K562 (cell line): Measurements from ENCODE around the gene PDCD6IP. TPM values are rescaled to one million over a fixed set of nuclear protein-coding genes. Genes with fewer than 3 reads are reported as not detected.
"Not testable (repeated sequence)": the region's sequence is repeated elsewhere in the genome, so short reads cannot be mapped to it uniquely, and the experiment has no call there.

Experiments
- ATAC-seq: fragments of 200-7000 bp; cut with Tn5 transposase; 3 replicates; pipeline ENCODE4 v1.9.1; 2020; ENCODE audit warnings: moderate library complexity
- BruUV-seq: library from RNA; stranded (reverse); fragments of 400-500 nt; replicated peaks from 2 replicates; lab custom pipeline; 2021; lab: Mats Ljungman, UMichigan
- CTCF ChIA-PET: fragments of 300-600 bp; formaldehyde crosslinking; extraction: SDS; loops from one replicate; lab custom pipeline; 2021; ENCODE audit warnings: low intra/inter-chr PET ratio; lab: Yijun Ruan, JAX
- POLR2A ChIA-PET: fragments of 300-600, 350-650 bp; sonication (Branson Sonifier 250); formaldehyde crosslinking; extraction: SDS; loops from one replicate; lab custom pipeline; 2021; ENCODE audit warnings: antibody characterized with exemption, inconsistent platforms; lab: Yijun Ruan, JAX
- DNase-seq, 4 experiments: peaks; one replicate each; pipeline versions ENCODE4 v3.0.0 to v3.0.0-alpha.2; 2011 to 2018; ENCODE audit warnings: low spot score in 3 of 4, mixed read lengths in 3 of 4; ENCODE audit errors: extremely low read depth in 1 of 4
- FAIRE-seq: peaks from 2 replicates; lab custom pipeline; 2011; peaks lifted over from hg19 to GRCh38; lab: Jason Lieb, UNC
- H2AFZ ChIP-seq: 2 replicates; pipeline ENCODE4 v1.6.0; 2011; ENCODE audit warnings: low read depth, low read length, control low read depth, inconsistent platforms
- H3K27ac ChIP-seq: fragments of 200-600 bp; 3 replicates; pipeline ENCODE4 v1.8.0; 2011; ENCODE audit warnings: low read depth, mild to moderate bottlenecking, control low read depth, inconsistent platforms, low read length, moderate library complexity, mixed read lengths; ENCODE audit errors: extremely low read depth
- H3K27me3 ChIP-seq, 2 experiments: fragments of 300-600 bp in 1 of 2; 2 replicates in 1 of 2; 3 replicates in 1 of 2; pipeline versions ENCODE4 v1.6.0 to v1.8.0; 2011; ENCODE audit warnings: inconsistent platforms in 2 of 2, low read length in 2 of 2, mild to moderate bottlenecking in 1 of 2, mixed read lengths in 1 of 2, moderate library complexity in 1 of 2; ENCODE audit not compliant: control insufficient read depth in 2 of 2, insufficient read depth in 2 of 2
- H3K36me3 ChIP-seq: fragments of 300-600 bp; 3 replicates; pipeline ENCODE4 v1.8.0; 2011; ENCODE audit warnings: mild to moderate bottlenecking, low read length, inconsistent platforms; ENCODE audit not compliant: control insufficient read depth, insufficient read depth
- H3K4me1 ChIP-seq, 2 experiments: fragments of 200-600 bp in 1 of 2; replicated peaks in 1 of 2; 2 replicates in 1 of 2; 3 replicates in 1 of 2; pipeline versions ENCODE4 v1.5.1 to v1.8.0; 2011; ENCODE audit warnings: inconsistent platforms in 2 of 2, low read length in 2 of 2, mild to moderate bottlenecking in 1 of 2, mixed read lengths in 1 of 2, moderate library complexity in 1 of 2; ENCODE audit not compliant: control insufficient read depth in 2 of 2, insufficient read depth in 2 of 2
- H3K4me2 ChIP-seq: 2 replicates; pipeline ENCODE4 v1.6.1; 2011; ENCODE audit warnings: low read length, control low read depth, inconsistent platforms, mixed read lengths; ENCODE audit not compliant: insufficient read depth
- H3K4me3 ChIP-seq: fragments of 200-600 bp; sonication (generic), shearing (Covaris generic); 2 replicates; pipeline ENCODE4 v1.5.1; 2016; ENCODE audit warnings: control low read depth, inconsistent platforms
- H3K79me2 ChIP-seq: fragments of 200-600 bp; 3 replicates; pipeline ENCODE4 v1.8.0; 2011; ENCODE audit warnings: low read length, inconsistent platforms; ENCODE audit not compliant: control insufficient read depth, insufficient read depth
- H3K9ac ChIP-seq, 2 experiments: 2 replicates each; pipeline versions ENCODE4 v1.6.0 to v1.6.1; 2011; ENCODE audit warnings: low read depth in 2 of 2, low read length in 2 of 2, control low read depth in 1 of 2, inconsistent platforms in 1 of 2, mild to moderate bottlenecking in 1 of 2, mixed read lengths in 1 of 2; ENCODE audit not compliant: insufficient read depth in 1 of 2
- H3K9me1 ChIP-seq: one replicate; pipeline ENCODE4 v1.6.0; 2011; ENCODE audit warnings: inconsistent platforms, mild to moderate bottlenecking, low read length, moderate library complexity; ENCODE audit not compliant: control insufficient read depth, insufficient read depth
- H3K9me3 ChIP-seq: replicated peaks from 2 replicates; pipeline ENCODE4 v1.5.1; 2011; ENCODE audit warnings: low read depth, low read length, inconsistent platforms; ENCODE audit not compliant: control insufficient read depth, insufficient read depth
- H4K20me1 ChIP-seq: replicated peaks from 2 replicates; pipeline ENCODE4 v1.6.1; 2011; ENCODE audit warnings: low read length, inconsistent platforms, mixed read lengths; ENCODE audit not compliant: control insufficient read depth, insufficient read depth
- CAMTA2 ChIP-seq: fragments of 250-450 bp; sonication (Bioruptor Pico); conservative IDR thresholded peaks from 2 replicates; pipeline ENCODE4 v1.5.1; 2022
- CBFB ChIP-seq: sonication (generic); formaldehyde crosslinking; IDR thresholded peaks from 2 replicates; pipeline ENCODE4 v1.4.0; 2020; ENCODE audit warnings: mild to moderate bottlenecking, missing genetic modification reagents
- ETV6 ChIP-seq, 3 experiments: fragments of 150-350 bp in 1 of 3; sonication (generic) in 1 of 3; formaldehyde crosslinking in 1 of 3; IDR thresholded peaks; 2 replicates each; pipeline versions ENCODE4 v1.6.1 to v1.8.0; 2014 to 2022; ENCODE audit warnings: borderline replicate concordance in 2 of 3, low read depth in 2 of 3, antibody characterized with exemption in 1 of 3, low read length in 1 of 3, mild to moderate bottlenecking in 1 of 3, missing genetic modification reagents in 1 of 3
- MTF1 ChIP-seq: fragments of 250-450 bp; sonication (Bioruptor Pico); IDR thresholded peaks from 2 replicates; pipeline ENCODE4 v1.9.0; 2021; ENCODE audit warnings: moderate library complexity, mild to moderate bottlenecking, inconsistent platforms, borderline replicate concordance
- NFRKB ChIP-seq: fragments of 450-650 bp; IDR thresholded peaks from 2 replicates; pipeline ENCODE4 v1.6.1; 2016; ENCODE audit warnings: low read depth
- SP2 ChIP-seq: IDR thresholded peaks from 2 replicates; pipeline ENCODE4 v1.6.1; 2011; ENCODE audit warnings: mild to moderate bottlenecking, low read depth, low read length, moderate library complexity; ENCODE audit not compliant: poor library complexity, severe bottlenecking; ENCODE audit errors: extremely low read depth
- ZNF133 ChIP-seq: fragments of 250-450 bp; sonication (Bioruptor Pico); IDR thresholded peaks from 2 replicates; pipeline ENCODE4 v1.4.0; 2020; ENCODE audit warnings: mild to moderate bottlenecking
- ZNF140 ChIP-seq: fragments of 250-450 bp; sonication (Bioruptor Pico); IDR thresholded peaks from 2 replicates; pipeline ENCODE4 v1.8.0; 2021; ENCODE audit warnings: moderate library complexity, mild to moderate bottlenecking, inconsistent platforms
- ZNF583 ChIP-seq: fragments of 250-450 bp; sonication (Bioruptor Pico); IDR thresholded peaks from 2 replicates; pipeline ENCODE4 v1.4.0; 2020
- ZNF717 ChIP-seq: fragments of 250-450 bp; sonication (Bioruptor Pico); IDR thresholded peaks from 2 replicates; pipeline ENCODE4 v1.5.0; 2021
- ZNF76 ChIP-seq: fragments of 250-450 bp; sonication (Bioruptor Pico); IDR thresholded peaks from 2 replicates; pipeline ENCODE4 v1.4.0; 2020; ENCODE audit warnings: mild to moderate bottlenecking, moderate library complexity, borderline replicate concordance
- ZNF785 ChIP-seq: fragments of 250-450 bp; sonication (Bioruptor Pico); IDR thresholded peaks from 2 replicates; pipeline ENCODE4 v1.4.0; 2020; ENCODE audit warnings: mild to moderate bottlenecking
- WGBS: fragments of 100-300 bp; shearing (Covaris generic); methylation state at CpG from one replicate; pipeline ENCODE4 v1.1.6; 2016; ENCODE audit warnings: low coverage, mixed read lengths; ENCODE audit not compliant: insufficient coverage; ENCODE audit errors: missing lambda C conversion rate; 5-methylcytosine and 5-hydroxymethylcytosine counted together
- in situ Hi-C: fragments of 300-500 bp; cut with MboI; formaldehyde crosslinking; loops from 4 replicates; pipeline ENCODE4 v1.15.0; 2018; ENCODE audit warnings: inconsistent platforms, mixed read lengths
- intact Hi-C: fragments of 100-400 bp; cut with micrococcal nuclease; formaldehyde crosslinking; loops from 2 replicates; pipeline ENCODE4 v1.14.2; 2022
- polyA plus RNA-seq, 8 experiments: library from polyadenylated mRNA; depleted of rRNA in 4 of 8; stranded (reverse) in 5 of 8; unstranded in 3 of 8; fragments of >200 nt; fragmentation: Nextera tagmentation in 2 of 8; fragmentation: Illumina TruSeq in 1 of 8; extraction: Ambion mirVana in 2 of 8; extraction: Trizol in 1 of 8; gene quantifications; 2 replicates each; pipeline versions ENCODE4 v1.2.1 to v1.2.3, GENCODE V29; 2011 to 2014; ENCODE audit warnings: inconsistent platforms in 1 of 8, missing spikeins in 1 of 8
- total RNA-seq, 7 experiments: library from RNA; depleted of rRNA in 6 of 7; stranded (reverse); fragments of >200 nt in 6 of 7; fragmentation: Illumina TruSeq in 2 of 7; extraction: Trizol in 2 of 7; gene quantifications; 2 replicates each; pipeline versions ENCODE4 v1.2.1 to v1.2.3, GENCODE V29; 2011 to 2021; ENCODE audit warnings: low replicate concordance in 1 of 7
- TF ChIP-seq, protein P1 (sequence below): fragments of 450-650 bp; formaldehyde crosslinking; IDR thresholded peaks from 2 replicates; pipeline ENCODE4 v1.4.0; 2022; ENCODE audit warnings: missing genetic modification characterization
- TF ChIP-seq, protein P2 (sequence below): fragments of 250-450 bp; sonication (Bioruptor Pico); IDR thresholded peaks from 2 replicates; pipeline ENCODE4 v1.5.0; 2020; ENCODE audit warnings: mild to moderate bottlenecking, borderline replicate concordance

PDCD6IP gene
- total and polyA plus RNA-seq, 9 of the 15 experiments (the other 6 are each of a cell fraction or from before 2014, with no cell fraction given): 40.2 to 302 (median 122) TPM

DNA sequence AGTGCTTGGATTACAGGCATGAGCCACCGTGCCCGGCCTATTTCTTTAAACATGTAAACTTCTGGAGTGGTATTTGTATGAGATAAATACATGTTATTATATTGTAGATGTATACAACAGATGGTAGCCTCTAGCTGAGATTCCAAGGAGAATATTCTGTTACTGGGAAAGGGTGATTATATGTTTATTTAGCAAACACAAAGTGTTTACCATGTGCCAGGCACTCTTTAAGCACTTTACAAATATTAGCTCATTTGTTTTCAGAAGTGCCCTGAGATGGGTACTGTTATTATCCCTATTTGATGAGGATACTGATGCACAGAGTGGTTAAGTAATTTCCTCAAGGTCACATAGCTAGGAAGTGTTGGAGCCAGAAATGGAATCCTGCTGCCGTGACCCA, 38.8 kb downstream of the PDCD6IP start:
- 100% methylated on average over 2 of the region's 3 CpGs for WGBS
- H4K20me1 ChIP-seq, H3K79me2 ChIP-seq, DNase-seq, H2AFZ ChIP-seq, H3K4me2 ChIP-seq, H3K9me3 ChIP-seq, FAIRE-seq, BruUV-seq, intact Hi-C loops, CTCF ChIA-PET, H3K4me1 ChIP-seq, H3K4me3 ChIP-seq, H3K27ac ChIP-seq, H3K27me3 ChIP-seq, in situ Hi-C loops, H3K9me1 ChIP-seq, ATAC-seq, H3K9ac ChIP-seq: not testable (repeated sequence)
- H3K36me3 ChIP-seq: peaks cover 51% of the 10 kb centered on the region
- POLR2A ChIA-PET: interaction anchor here (0.6 kb wide), 1 partner anchor 51 kb away, joined by 3 read pairs; no protein-coding TSS in a partner anchor

DNA sequence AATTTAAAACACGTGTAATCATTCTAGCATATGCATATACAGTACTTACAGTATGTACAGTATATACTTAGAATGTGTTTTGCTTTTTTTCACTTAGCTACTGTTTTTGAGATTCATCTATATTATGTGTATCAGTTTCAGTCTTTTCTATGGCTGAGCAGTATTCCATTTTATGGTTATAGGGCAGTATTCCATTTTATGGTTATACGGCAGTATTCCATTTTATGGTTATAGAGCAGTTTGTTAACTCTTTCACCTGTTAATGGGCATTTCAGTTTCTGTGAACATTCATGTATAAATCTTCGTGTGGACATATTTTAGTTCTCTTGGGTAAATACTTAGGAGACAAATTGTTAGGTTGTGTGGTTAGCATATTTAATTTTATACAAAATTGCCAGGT, 40.9 kb downstream of the PDCD6IP start:
- H3K4me1 ChIP-seq: no peaks in the 10 kb centered on the region
- BruUV-seq: no TSS peak
- H3K27ac ChIP-seq: no peak overlapping the region
- 71% methylated on average over 3 of the region's 3 CpGs for WGBS
- no peaks in the 10 kb centered on the region for H4K20me1 ChIP-seq
- ChIA-PET CTCF (no interaction called here), POLR2A (no interaction called here)
- no peaks in the 10 kb centered on the region for H3K27me3 ChIP-seq
- FAIRE-seq (no peak), DNase-seq (no peak), ATAC-seq (no peak)
- H3K4me3 ChIP-seq: no peak overlapping the region
- H2AFZ ChIP-seq: no peak overlapping the region
- H3K9ac ChIP-seq: no peak overlapping the region
- no peaks in the 10 kb centered on the region for H3K9me1 ChIP-seq
- H3K9me3 ChIP-seq: no peaks in the 10 kb centered on the region
- H3K36me3 ChIP-seq: peaks cover 63% of the 10 kb centered on the region
- intact Hi-C loops (no loop called here), in situ Hi-C loops (no loop called here)
- peaks cover under 1% of the 10 kb centered on the region; the same call in 1 of the 3 replicates for H3K79me2 ChIP-seq
- TF ChIP-seq ZNF133 (CRISPR knock-in tag) (no peak), ZNF140 (no peak), CAMTA2 (CRISPR knock-in tag) (no peak), ZNF583 (no peak), CBFB (CRISPR knock-in tag) (no peak), ETV6 (IDR thresholded peaks at IDR 0.05; ENCODE audit: borderline replicate concordance in 1 of 2, low read depth in 2 of 2, low read length in 1 of 2) (no peak), ETV6 (CRISPR knock-in tag; IDR thresholded peaks at IDR 0.05; ENCODE audit: borderline replicate concordance) (no peak), MTF1 (no peak), ZNF717 (CRISPR knock-in tag) (no peak), NFRKB (no peak), SP2 (no peak), ZNF76 (CRISPR knock-in tag) (no peak), ZNF785 (CRISPR knock-in tag) (no peak)
- TF ChIP-seq, protein P1, sequence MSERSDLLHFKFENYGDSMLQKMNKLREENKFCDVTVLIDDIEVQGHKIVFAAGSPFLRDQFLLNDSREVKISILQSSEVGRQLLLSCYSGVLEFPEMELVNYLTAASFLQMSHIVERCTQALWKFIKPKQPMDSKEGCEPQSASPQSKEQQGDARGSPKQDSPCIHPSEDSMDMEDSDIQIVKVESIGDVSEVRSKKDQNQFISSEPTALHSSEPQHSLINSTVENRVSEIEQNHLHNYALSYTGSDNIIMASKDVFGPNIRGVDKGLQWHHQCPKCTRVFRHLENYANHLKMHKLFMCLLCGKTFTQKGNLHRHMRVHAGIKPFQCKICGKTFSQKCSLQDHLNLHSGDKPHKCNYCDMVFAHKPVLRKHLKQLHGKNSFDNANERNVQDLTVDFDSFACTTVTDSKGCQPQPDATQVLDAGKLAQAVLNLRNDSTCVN: no peak
- TF ChIP-seq, protein P2, sequence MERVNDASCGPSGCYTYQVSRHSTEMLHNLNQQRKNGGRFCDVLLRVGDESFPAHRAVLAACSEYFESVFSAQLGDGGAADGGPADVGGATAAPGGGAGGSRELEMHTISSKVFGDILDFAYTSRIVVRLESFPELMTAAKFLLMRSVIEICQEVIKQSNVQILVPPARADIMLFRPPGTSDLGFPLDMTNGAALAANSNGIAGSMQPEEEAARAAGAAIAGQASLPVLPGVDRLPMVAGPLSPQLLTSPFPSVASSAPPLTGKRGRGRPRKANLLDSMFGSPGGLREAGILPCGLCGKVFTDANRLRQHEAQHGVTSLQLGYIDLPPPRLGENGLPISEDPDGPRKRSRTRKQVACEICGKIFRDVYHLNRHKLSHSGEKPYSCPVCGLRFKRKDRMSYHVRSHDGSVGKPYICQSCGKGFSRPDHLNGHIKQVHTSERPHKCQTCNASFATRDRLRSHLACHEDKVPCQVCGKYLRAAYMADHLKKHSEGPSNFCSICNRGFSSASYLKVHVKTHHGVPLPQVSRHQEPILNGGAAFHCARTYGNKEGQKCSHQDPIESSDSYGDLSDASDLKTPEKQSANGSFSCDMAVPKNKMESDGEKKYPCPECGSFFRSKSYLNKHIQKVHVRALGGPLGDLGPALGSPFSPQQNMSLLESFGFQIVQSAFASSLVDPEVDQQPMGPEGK (CRISPR knock-in tag): no peak
- H3K4me2 ChIP-seq: no peak overlapping the region
